Glutamatergic neuron (in vitro differentiated cells): ENCODE data around the gene RET. TPM values are rescaled to one million over a fixed set of nuclear protein-coding genes. Genes with fewer than 3 reads are reported as not detected.

Source experiments
- DNase-seq: peaks from one replicate; pipeline ENCODE4 v3.0.0; 2022
- H3K27ac Mint-ChIP-seq: one replicate; pipeline ENCODE4 v1.8.0; 2020; ENCODE audit warnings: mild to moderate bottlenecking, mixed read lengths, inconsistent platforms; ENCODE audit not compliant: unreplicated experiment
- H3K27me3 Mint-ChIP-seq: one replicate; pipeline ENCODE4 v1.8.0; 2020; ENCODE audit warnings: mild to moderate bottlenecking, moderate library complexity, mixed read lengths, inconsistent platforms; ENCODE audit not compliant: unreplicated experiment
- H3K36me3 Mint-ChIP-seq: one replicate; pipeline ENCODE4 v1.8.0; 2020; ENCODE audit warnings: mild to moderate bottlenecking, mixed read lengths, inconsistent platforms; ENCODE audit not compliant: unreplicated experiment
- H3K4me1 Mint-ChIP-seq: one replicate; pipeline ENCODE4 v1.8.0; 2020; ENCODE audit warnings: mild to moderate bottlenecking, low read depth, mixed read lengths, inconsistent platforms; ENCODE audit not compliant: unreplicated experiment
- H3K4me3 Mint-ChIP-seq: one replicate; pipeline ENCODE4 v1.8.0; 2020; ENCODE audit warnings: mild to moderate bottlenecking, mixed read lengths, inconsistent platforms; ENCODE audit not compliant: unreplicated experiment
- H3K9me3 Mint-ChIP-seq: one replicate; pipeline ENCODE4 v1.8.0; 2020; ENCODE audit warnings: mild to moderate bottlenecking, moderate library complexity, mixed read lengths, inconsistent platforms; ENCODE audit not compliant: unreplicated experiment
- total RNA-seq: library from RNA; stranded (reverse); fragmentation: NEBNext Ultra II Directional; extraction: Animal tissue kit (Norgen Biotek cat#: 25700); gene quantifications from one replicate; pipeline ENCODE4 v1.2.1, GENCODE V29; 2021; ENCODE audit not compliant: unreplicated experiment
- TF ChIP-seq, protein P1 (sequence below): fragments of 200-600 bp; sonication (generic); IDR thresholded peaks from one replicate; pipeline ENCODE4 v1.5.0; 2021; ENCODE audit not compliant: partially characterized antibody, unreplicated experiment

Gene RET
- total RNA-seq, 1 donor from 2014 or later, result 34.7 TPM

DNA sequence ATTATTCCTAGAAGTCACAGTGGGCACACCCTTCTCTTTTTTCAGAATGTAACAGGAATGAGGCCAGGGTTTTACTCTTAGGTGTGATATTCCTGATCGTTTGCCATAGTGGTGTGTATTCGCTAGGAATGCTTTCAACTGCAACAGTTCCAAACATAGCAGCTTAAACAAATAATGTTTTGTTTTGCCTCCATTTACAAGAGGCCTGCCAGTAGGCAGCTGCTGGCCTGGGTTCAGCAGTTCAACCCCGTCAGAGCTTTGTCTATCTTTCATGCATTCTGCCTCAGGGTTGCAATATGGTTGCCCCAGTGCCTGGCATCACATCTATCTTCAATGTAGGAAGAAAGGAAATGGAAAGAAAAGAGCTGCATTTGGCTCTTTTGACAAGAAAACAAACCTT, 21.7 kb upstream of the RET start:
- TF ChIP-seq, protein P1, sequence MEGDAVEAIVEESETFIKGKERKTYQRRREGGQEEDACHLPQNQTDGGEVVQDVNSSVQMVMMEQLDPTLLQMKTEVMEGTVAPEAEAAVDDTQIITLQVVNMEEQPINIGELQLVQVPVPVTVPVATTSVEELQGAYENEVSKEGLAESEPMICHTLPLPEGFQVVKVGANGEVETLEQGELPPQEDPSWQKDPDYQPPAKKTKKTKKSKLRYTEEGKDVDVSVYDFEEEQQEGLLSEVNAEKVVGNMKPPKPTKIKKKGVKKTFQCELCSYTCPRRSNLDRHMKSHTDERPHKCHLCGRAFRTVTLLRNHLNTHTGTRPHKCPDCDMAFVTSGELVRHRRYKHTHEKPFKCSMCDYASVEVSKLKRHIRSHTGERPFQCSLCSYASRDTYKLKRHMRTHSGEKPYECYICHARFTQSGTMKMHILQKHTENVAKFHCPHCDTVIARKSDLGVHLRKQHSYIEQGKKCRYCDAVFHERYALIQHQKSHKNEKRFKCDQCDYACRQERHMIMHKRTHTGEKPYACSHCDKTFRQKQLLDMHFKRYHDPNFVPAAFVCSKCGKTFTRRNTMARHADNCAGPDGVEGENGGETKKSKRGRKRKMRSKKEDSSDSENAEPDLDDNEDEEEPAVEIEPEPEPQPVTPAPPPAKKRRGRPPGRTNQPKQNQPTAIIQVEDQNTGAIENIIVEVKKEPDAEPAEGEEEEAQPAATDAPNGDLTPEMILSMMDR, result no peak
- Mint-ChIP-seq H3K4me3 (no peak overlapping the region), H3K27me3 (peaks cover 9% of the 10 kb centered on the region), H3K27ac (no peak overlapping the region), H3K4me1 (peaks cover 9% of the 10 kb centered on the region), H3K36me3 (no peaks in the 10 kb centered on the region), H3K9me3 (peaks cover 7% of the 10 kb centered on the region)
- DNase-seq, result no peak

DNA sequence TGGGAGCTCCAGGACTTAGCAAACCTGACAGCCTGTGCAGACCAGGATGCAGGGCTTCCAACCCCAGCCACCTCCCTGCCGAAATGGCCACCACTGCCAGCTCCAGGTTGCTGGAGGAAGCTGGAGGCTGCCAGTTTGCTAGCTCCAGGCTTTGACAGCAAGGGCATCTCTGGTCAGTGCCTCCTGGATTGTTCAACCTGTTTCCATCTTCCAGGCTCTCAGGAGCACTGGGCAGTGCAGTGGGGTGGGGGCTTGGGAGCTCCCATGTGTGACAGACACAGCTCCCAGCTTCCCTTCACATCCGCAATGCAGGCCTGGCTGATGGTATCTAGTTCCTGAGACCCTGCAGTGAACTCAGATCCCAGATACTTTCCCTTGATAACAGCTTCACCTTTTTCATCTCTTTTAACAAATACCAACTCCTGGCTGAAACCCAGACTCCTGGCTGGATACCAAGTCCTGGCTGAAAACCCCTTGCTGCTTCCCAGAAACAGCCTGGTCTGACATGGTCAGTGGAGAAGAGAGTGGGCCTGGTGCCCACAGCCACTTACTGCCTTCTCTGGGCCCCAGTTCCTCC, 20.8 kb upstream of the RET start:
- DNase-seq, result peak; percentile 12
- Mint-ChIP-seq H3K4me3 (no peak overlapping the region), H3K9me3 (peaks cover 7% of the 10 kb centered on the region), H3K27me3 (peaks cover 9% of the 10 kb centered on the region), H3K27ac (no peak overlapping the region), H3K4me1 (peaks cover 9% of the 10 kb centered on the region), H3K36me3 (no peaks in the 10 kb centered on the region)
- TF ChIP-seq, protein P1, result no peak

DNA sequence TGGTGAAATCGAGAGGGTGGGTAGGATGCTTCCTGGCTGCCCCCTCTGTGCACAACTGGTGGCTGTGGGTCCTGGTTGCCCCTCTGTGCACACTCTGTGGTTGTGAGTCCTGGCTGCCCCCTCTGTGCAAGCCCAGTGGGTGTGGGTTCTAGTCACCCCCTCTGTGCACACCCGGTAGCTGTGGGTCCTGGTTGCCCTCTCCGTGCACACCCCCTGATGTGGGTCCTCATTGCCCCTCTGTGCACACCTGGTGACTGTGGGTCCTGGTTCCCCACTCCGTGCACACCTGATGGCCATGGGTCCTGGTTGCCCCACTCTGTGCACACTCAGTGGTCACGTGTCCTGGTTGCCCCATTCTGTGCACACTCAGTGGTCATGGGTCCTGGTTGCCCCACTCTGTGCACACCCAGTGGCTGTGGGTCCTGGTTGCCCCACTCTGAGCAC, 20.3 kb upstream of the RET start:
- Mint-ChIP-seq H3K27me3 (peaks cover 9% of the 10 kb centered on the region), H3K27ac (no peak overlapping the region), H3K36me3 (no peaks in the 10 kb centered on the region), H3K9me3 (peaks cover 7% of the 10 kb centered on the region), H3K4me1 (peaks cover 9% of the 10 kb centered on the region), H3K4me3 (no peak overlapping the region)
- DNase-seq, result peak; percentile 8
- TF ChIP-seq, protein P1, result no peak

DNA sequence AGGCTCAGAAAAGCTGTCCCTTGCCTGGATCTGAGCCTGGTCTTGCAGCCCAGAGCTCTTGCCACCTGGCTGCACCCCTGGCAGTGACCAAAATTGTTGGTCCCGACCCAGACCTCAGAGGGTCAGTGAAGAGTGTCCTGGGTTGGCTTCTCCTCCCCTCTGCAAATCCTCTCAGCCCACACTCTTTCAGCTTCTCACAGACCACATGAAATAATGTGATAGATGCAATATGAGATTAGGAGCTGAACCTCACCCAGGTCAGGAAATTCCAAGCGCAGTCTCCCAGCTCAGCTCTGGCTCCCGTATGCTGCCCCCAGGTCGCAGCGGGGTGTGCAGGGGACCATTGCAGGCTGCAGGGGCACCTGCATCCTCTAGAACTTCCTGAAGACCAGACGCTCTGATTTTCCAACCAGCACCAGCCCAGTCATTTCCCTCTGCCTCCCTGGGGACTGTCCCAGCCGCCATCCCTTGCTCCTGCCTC, 19.6 kb upstream of the RET start:
- H3K27ac Mint-ChIP-seq, result no peak overlapping the region
- DNase-seq, result no peak
- peaks cover 7% of the 10 kb centered on the region for H3K9me3 Mint-ChIP-seq
- no peak overlapping the region for H3K4me3 Mint-ChIP-seq
- H3K4me1 Mint-ChIP-seq, result peaks cover 9% of the 10 kb centered on the region
- H3K36me3 Mint-ChIP-seq, result no peaks in the 10 kb centered on the region
- H3K27me3 Mint-ChIP-seq, result peaks cover 9% of the 10 kb centered on the region
- TF ChIP-seq, protein P1, result no peak

DNA sequence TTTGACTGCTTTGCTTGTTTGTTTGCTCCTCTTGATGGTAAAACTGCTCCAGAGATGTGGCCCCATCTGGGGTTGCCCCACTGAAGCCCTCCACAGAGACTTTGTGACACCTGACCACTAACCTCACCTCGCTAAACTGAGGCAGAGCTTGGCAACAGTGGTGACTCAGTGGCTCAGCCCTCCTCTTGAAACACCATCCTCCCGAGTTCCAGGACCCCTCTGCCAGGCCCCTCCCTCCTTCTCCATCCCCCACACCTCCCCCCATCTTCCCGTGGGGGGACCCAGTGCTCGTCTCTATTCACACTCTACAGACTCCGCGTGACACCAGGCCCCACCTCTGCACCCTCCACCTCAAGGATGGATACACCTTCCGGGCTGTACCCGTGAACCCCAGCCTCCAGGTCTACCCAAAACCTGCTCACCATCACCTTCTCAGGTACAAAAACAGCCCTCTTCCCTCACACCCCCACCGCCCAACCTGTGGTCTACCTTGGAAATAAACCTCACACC, 19.0 kb upstream of the RET start:
- TF ChIP-seq, protein P1, result no peak
- H3K27me3 Mint-ChIP-seq, result peaks cover 9% of the 10 kb centered on the region
- H3K9me3 Mint-ChIP-seq, result peaks cover 7% of the 10 kb centered on the region
- no peak for DNase-seq
- H3K4me1 Mint-ChIP-seq, result peaks cover 7% of the 10 kb centered on the region
- H3K4me3 Mint-ChIP-seq, result no peak overlapping the region
- no peaks in the 10 kb centered on the region for H3K36me3 Mint-ChIP-seq
- no peak overlapping the region for H3K27ac Mint-ChIP-seq
